Gastroesophageal sphincter (tissue), 3 donors: ENCODE data around the gene TMEM252.

Experiments used
- EP300 ChIP-seq: sonication (generic); formaldehyde crosslinking; IDR thresholded peaks from one replicate; pipeline ENCODE4 v1.6.1; 2017; ENCODE audit warnings: antibody characterized with exemption, mild to moderate bottlenecking
- POLR2A ChIP-seq, 2 donors: fragments of 450-650 bp; IDR thresholded peaks; one replicate each; pipeline ENCODE4 v1.6.1; 2017; ENCODE audit warnings: antibody characterized with exemption in 2 of 2, mild to moderate bottlenecking in 2 of 2, moderate library complexity in 1 of 2
- POLR2AphosphoS5 ChIP-seq: sonication (generic); formaldehyde crosslinking; IDR thresholded peaks from one replicate; pipeline ENCODE4 v1.6.1; 2017; ENCODE audit warnings: antibody characterized with exemption
- TF ChIP-seq, protein P1 (sequence below), 4 experiments: fragments of 200-600 bp in 2 of 4; fragments of 450-650 bp in 2 of 4; sonication (generic) in 1 of 4; IDR thresholded peaks; one replicate each; pipeline ENCODE4 v1.5.1; 2017 to 2019; ENCODE audit warnings: antibody characterized with exemption in 4 of 4, mild to moderate bottlenecking in 2 of 4, moderate library complexity in 2 of 4

GRCh38 chr9:68547417-68547816 is 6.7 kb upstream of the TMEM252 start:
- no peak for TF ChIP-seq EP300
- TF ChIP-seq POLR2A (IDR thresholded peaks at IDR 0.05) = no peak
- TF ChIP-seq, protein P1, sequence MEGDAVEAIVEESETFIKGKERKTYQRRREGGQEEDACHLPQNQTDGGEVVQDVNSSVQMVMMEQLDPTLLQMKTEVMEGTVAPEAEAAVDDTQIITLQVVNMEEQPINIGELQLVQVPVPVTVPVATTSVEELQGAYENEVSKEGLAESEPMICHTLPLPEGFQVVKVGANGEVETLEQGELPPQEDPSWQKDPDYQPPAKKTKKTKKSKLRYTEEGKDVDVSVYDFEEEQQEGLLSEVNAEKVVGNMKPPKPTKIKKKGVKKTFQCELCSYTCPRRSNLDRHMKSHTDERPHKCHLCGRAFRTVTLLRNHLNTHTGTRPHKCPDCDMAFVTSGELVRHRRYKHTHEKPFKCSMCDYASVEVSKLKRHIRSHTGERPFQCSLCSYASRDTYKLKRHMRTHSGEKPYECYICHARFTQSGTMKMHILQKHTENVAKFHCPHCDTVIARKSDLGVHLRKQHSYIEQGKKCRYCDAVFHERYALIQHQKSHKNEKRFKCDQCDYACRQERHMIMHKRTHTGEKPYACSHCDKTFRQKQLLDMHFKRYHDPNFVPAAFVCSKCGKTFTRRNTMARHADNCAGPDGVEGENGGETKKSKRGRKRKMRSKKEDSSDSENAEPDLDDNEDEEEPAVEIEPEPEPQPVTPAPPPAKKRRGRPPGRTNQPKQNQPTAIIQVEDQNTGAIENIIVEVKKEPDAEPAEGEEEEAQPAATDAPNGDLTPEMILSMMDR (IDR thresholded peaks at IDR 0.05) = no peak
- TF ChIP-seq POLR2AphosphoS5 = no peak
